Measurements from ENCODE around the gene ZNF503. TPM values are rescaled to one million over a fixed set of nuclear protein-coding genes. Genes with fewer than 3 reads are reported as not detected.

ZNF503 gene
- total RNA-seq, 1 experiment from 2014 or later: 42.3 TPM

DNA sequence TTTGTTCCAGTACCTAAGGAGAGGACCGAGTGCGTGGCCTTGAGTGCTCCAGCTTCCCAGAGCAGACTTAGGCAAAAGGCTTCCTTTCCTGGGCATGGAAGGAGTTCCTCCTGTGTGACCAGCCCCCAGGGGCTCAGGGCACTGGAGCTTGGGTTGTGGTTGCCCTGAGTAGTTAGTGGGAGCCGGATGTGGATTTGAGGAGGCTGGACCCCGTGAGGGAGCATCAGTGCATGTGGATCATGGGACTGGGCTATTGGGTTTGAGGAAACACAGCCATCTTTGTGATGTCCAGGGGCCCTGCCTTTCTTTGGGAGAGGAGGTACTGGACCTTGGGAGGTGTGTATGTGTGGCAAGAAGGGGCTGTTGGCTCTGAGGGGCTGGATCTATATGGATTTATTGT, 38.2 kb upstream of the ZNF503 start:
- Histone ChIP-seq H3K36me3 (ENCODE audit: low read depth, low read length) (peaks cover 16% of the 10 kb centered on the region; the same call in 1 of the 2 replicates), H3K9ac (ENCODE audit: low read length) (no peak overlapping the region), H3K27me3 (ENCODE audit: low read length) (peaks cover 9% of the 10 kb centered on the region; the same call in 1 of the 2 replicates), H3K4me3 (ENCODE audit: low read length) (no peak overlapping the region), H3F3A (ENCODE audit: low read length, unreplicated experiment) (no peaks in the 10 kb centered on the region), H3K27ac (ENCODE audit: low read length) (no peak overlapping the region), H3K9me2 (replicated peaks; ENCODE audit: low read length) (no peaks in the 10 kb centered on the region), H3K4me1 (ENCODE audit: insufficient read depth, low read length) (no peaks in the 10 kb centered on the region), H3K79me2 (ENCODE audit: low read length) (no peaks in the 10 kb centered on the region), H2AFZ (ENCODE audit: low read length) (no peak overlapping the region), H4K20me1 (ENCODE audit: low read length) (no peaks in the 10 kb centered on the region), H3K4me2 (ENCODE audit: low read length) (no peak overlapping the region), H3K9me3 (ENCODE audit: low read length) (peaks cover 25% of the 10 kb centered on the region)
- no peak for TF ChIP-seq EZH2 (IDR thresholded peaks at IDR 0.05; ENCODE audit: low read length, unreplicated experiment)
- no peak for TF ChIP-seq EZH2phosphoT487 (IDR thresholded peaks at IDR 0.05; ENCODE audit: borderline replicate concordance, low read length)
- TF ChIP-seq, protein P1, sequence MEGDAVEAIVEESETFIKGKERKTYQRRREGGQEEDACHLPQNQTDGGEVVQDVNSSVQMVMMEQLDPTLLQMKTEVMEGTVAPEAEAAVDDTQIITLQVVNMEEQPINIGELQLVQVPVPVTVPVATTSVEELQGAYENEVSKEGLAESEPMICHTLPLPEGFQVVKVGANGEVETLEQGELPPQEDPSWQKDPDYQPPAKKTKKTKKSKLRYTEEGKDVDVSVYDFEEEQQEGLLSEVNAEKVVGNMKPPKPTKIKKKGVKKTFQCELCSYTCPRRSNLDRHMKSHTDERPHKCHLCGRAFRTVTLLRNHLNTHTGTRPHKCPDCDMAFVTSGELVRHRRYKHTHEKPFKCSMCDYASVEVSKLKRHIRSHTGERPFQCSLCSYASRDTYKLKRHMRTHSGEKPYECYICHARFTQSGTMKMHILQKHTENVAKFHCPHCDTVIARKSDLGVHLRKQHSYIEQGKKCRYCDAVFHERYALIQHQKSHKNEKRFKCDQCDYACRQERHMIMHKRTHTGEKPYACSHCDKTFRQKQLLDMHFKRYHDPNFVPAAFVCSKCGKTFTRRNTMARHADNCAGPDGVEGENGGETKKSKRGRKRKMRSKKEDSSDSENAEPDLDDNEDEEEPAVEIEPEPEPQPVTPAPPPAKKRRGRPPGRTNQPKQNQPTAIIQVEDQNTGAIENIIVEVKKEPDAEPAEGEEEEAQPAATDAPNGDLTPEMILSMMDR (conservative IDR thresholded peaks at IDR 0.05; ENCODE audit: low read depth, low read length): no peak
- no peak for ATAC-seq
- DNase-seq: no peak
- intact Hi-C loops (cut with micrococcal nuclease): no loop called here
- BruUV-seq (replicated peaks): no TSS peak
- ChIA-PET CTCF (no interaction called here), POLR2A (ENCODE audit: unreplicated experiment) (no interaction called here)

DNA sequence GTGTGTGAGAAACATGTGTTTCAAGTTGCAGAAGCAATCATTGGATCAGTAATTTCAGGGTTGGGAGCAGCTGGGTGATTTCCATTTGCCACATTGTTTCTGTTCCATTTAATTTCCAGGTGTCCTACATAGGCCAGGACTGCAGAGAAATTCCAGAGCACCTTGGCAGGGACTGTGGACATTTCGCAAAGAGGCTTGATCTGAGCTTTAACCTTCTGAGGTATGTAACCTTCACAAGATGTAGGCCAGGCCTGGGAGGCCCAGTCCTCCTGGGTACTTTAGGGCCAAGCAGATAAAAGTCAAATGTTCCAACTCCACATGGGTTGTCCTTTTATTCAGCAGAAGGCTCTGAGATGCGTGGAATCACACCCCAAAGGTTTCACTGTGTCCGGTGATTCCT, 36.7 kb upstream of the ZNF503 start:
- Histone ChIP-seq H4K20me1 (ENCODE audit: low read length) (no peaks in the 10 kb centered on the region), H3K9me3 (ENCODE audit: low read length) (peaks cover 14% of the 10 kb centered on the region; the same call in 1 of the 2 replicates), H3K9me2 (replicated peaks; ENCODE audit: low read length) (no peaks in the 10 kb centered on the region), H3K4me3 (ENCODE audit: low read length) (no peak overlapping the region), H3K27me3 (ENCODE audit: low read length) (peaks cover 20% of the 10 kb centered on the region; the same call in 1 of the 2 replicates), H3K4me1 (ENCODE audit: insufficient read depth, low read length) (no peaks in the 10 kb centered on the region), H3K4me2 (ENCODE audit: low read length) (no peak overlapping the region), H3K27ac (ENCODE audit: low read length) (no peak overlapping the region), H3K9ac (ENCODE audit: low read length) (no peak overlapping the region), H3K36me3 (ENCODE audit: low read depth, low read length) (0 out of 2 replicates have a peak, but pooled peaks cover 9% of the 10 kb centered on the region), H2AFZ (ENCODE audit: low read length) (no peak overlapping the region), H3F3A (ENCODE audit: low read length, unreplicated experiment) (no peaks in the 10 kb centered on the region), H3K79me2 (ENCODE audit: low read length) (no peaks in the 10 kb centered on the region)
- BruUV-seq (replicated peaks): no TSS peak
- intact Hi-C loops (cut with micrococcal nuclease): no loop called here
- ATAC-seq: no peak
- no peak for DNase-seq
- POLR2A ChIA-PET (ENCODE audit: unreplicated experiment): no interaction called here
- TF ChIP-seq, protein P1 (conservative IDR thresholded peaks at IDR 0.05; ENCODE audit: low read depth, low read length): no peak
- TF ChIP-seq EZH2 (IDR thresholded peaks at IDR 0.05; ENCODE audit: low read length, unreplicated experiment): no peak
- TF ChIP-seq EZH2phosphoT487 (IDR thresholded peaks at IDR 0.05; ENCODE audit: borderline replicate concordance, low read length): no peak
- CTCF ChIA-PET: no interaction called here

DNA sequence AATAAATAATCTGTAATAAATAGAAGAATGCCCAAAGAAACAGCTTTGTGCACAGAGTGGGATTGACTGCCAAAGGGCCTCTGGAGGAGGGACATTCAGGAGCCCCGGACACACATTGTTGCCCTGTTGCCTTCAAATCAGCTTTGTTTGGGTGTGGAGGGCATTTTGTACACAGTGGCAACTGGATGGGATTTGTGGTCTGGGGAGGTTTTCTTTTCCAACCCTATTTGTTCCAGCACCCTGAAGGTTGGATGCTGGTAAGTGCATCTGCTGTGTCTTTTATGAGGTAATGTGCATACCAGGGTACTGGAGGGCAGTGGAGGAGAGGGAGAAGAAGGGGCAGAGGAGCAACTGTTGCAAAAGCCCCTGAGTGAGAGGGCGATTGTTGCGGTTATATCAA, 36.1 kb upstream of the ZNF503 start:
- H3K27ac ChIP-seq (ENCODE audit: low read length): no peak overlapping the region
- no peak overlapping the region for H3K4me2 ChIP-seq (ENCODE audit: low read length)
- H3K9me3 ChIP-seq (ENCODE audit: low read length): peaks cover 10% of the 10 kb centered on the region; the same call in 1 of the 2 replicates
- H3K79me2 ChIP-seq (ENCODE audit: low read length): no peaks in the 10 kb centered on the region
- H3K9me2 ChIP-seq (replicated peaks; ENCODE audit: low read length): no peaks in the 10 kb centered on the region
- ChIA-PET POLR2A (ENCODE audit: unreplicated experiment) (no interaction called here), CTCF (interaction anchor here (0.8 kb wide), 1 partner anchor 10 kb away, joined by 3 read pairs; no protein-coding TSS in a partner anchor)
- no peak overlapping the region for H3K4me3 ChIP-seq (ENCODE audit: low read length)
- 0 out of 2 replicates have a peak, but pooled peaks cover 9% of the 10 kb centered on the region for H3K36me3 ChIP-seq (ENCODE audit: low read depth, low read length)
- no peaks in the 10 kb centered on the region for H3K4me1 ChIP-seq (ENCODE audit: insufficient read depth, low read length)
- BruUV-seq (replicated peaks): no TSS peak
- no peak for ATAC-seq
- TF ChIP-seq EZH2 (IDR thresholded peaks at IDR 0.05; ENCODE audit: low read length, unreplicated experiment) (no peak), EZH2phosphoT487 (IDR thresholded peaks at IDR 0.05; ENCODE audit: borderline replicate concordance, low read length) (no peak)
- TF ChIP-seq, protein P1 (conservative IDR thresholded peaks at IDR 0.05; ENCODE audit: low read depth, low read length): no peak
- no peaks in the 10 kb centered on the region for H4K20me1 ChIP-seq (ENCODE audit: low read length)
- H2AFZ ChIP-seq (ENCODE audit: low read length): no peak overlapping the region
- peaks cover 22% of the 10 kb centered on the region for H3K27me3 ChIP-seq (ENCODE audit: low read length)
- intact Hi-C loops (cut with micrococcal nuclease): no loop called here
- no peak for DNase-seq
- H3F3A ChIP-seq (ENCODE audit: low read length, unreplicated experiment): no peaks in the 10 kb centered on the region
- H3K9ac ChIP-seq (ENCODE audit: low read length): no peak overlapping the region

All from PC-3 (cell line).